HFFc6 (cell line): ENCODE data around the gene DOK7. TPM values are rescaled to one million over a fixed set of nuclear protein-coding genes. Genes with fewer than 3 reads are reported as not detected.

Experiments
- DNase-seq: peaks from one replicate; pipeline ENCODE4 v3.0.0-alpha.2; 2018
- H3K27ac Mint-ChIP-seq: 2 replicates; pipeline ENCODE4 v1.8.0; 2020; ENCODE audit warnings: mild to moderate bottlenecking, mixed read lengths
- H3K27me3 Mint-ChIP-seq: 2 replicates; pipeline ENCODE4 v1.8.0; 2021; ENCODE audit warnings: mild to moderate bottlenecking, moderate library complexity, mixed read lengths; ENCODE audit not compliant: insufficient read depth
- H3K36me3 Mint-ChIP-seq: 2 replicates; pipeline ENCODE4 v1.8.0; 2021; ENCODE audit warnings: low read depth, mixed read lengths
- H3K4me1 Mint-ChIP-seq: 2 replicates; pipeline ENCODE4 v1.8.0; 2020; ENCODE audit warnings: low read depth, mixed read lengths
- H3K4me3 Mint-ChIP-seq: 2 replicates; pipeline ENCODE4 v1.8.0; 2020; ENCODE audit warnings: mild to moderate bottlenecking, moderate library complexity, mixed read lengths
- H3K9me3 Mint-ChIP-seq: 2 replicates; pipeline ENCODE4 v1.8.0; 2020; ENCODE audit warnings: mild to moderate bottlenecking, mixed read lengths
- CTCF ChIP-seq: fragments of 200-600 bp; sonication (generic); IDR thresholded peaks from 2 replicates; pipeline ENCODE4 v1.5.0; 2021; ENCODE audit warnings: antibody characterized with exemption, mild to moderate bottlenecking
- total RNA-seq, 6 experiments: library from RNA; stranded (reverse); fragmentation: NEBNext Ultra II Directional; extraction: Animal tissue kit (Norgen Biotek cat#: 25700); gene quantifications; 2 replicates in 1 of 6; 3 replicates in 5 of 6; pipeline ENCODE4 v1.2.3, GENCODE V29; 2021

DOK7 gene
- total RNA-seq, 6 experiments from 2014 or later = not detected

- peaks cover 6% of the 10 kb centered on the region for H3K36me3 Mint-ChIP-seq
- TF ChIP-seq CTCF = no peak
- no peaks in the 10 kb centered on the region; the same call in 1 of the 2 replicates for H3K27me3 Mint-ChIP-seq
- H3K9me3 Mint-ChIP-seq = no peaks in the 10 kb centered on the region
- H3K4me3 Mint-ChIP-seq = no peak overlapping the region
- DNase-seq = no peak
- H3K27ac Mint-ChIP-seq = no peak overlapping the region
- no peaks in the 10 kb centered on the region for H3K4me1 Mint-ChIP-seq
These were observed 46.8 kb upstream of the DOK7 start for GRCh38 chr4:3416270-3416669.

- no peak for DNase-seq
- Mint-ChIP-seq H3K36me3 (peaks cover 6% of the 10 kb centered on the region), H3K4me3 (no peak overlapping the region), H3K4me1 (no peaks in the 10 kb centered on the region), H3K9me3 (no peaks in the 10 kb centered on the region), H3K27ac (no peak overlapping the region), H3K27me3 (no peaks in the 10 kb centered on the region; the same call in 1 of the 2 replicates)
- TF ChIP-seq CTCF = no peak
These were observed 46.3 kb upstream of the DOK7 start for GRCh38 chr4:3416821-3417221.

- Mint-ChIP-seq H3K27me3 (no peaks in the 10 kb centered on the region), H3K4me3 (no peak overlapping the region), H3K27ac (no peak overlapping the region), H3K9me3 (no peaks in the 10 kb centered on the region), H3K4me1 (no peaks in the 10 kb centered on the region), H3K36me3 (peaks cover 6% of the 10 kb centered on the region)
- no peak for TF ChIP-seq CTCF
- DNase-seq = no peak
These were observed 45.7 kb upstream of the DOK7 start for GRCh38 chr4:3417448-3417847.

- H3K36me3 Mint-ChIP-seq = peaks cover 6% of the 10 kb centered on the region
These were observed 44.9 kb upstream of the DOK7 start for GRCh38 chr4:3418029-3418762.

GRCh38 chr4:3419836-3420605 lies 43.1 kb upstream of the DOK7 start:
- peaks cover 6% of the 10 kb centered on the region for H3K36me3 Mint-ChIP-seq
- H3K4me1 Mint-ChIP-seq = no peaks in the 10 kb centered on the region
- peaks cover 2% of the 10 kb centered on the region; the same call in 1 of the 2 replicates for H3K27me3 Mint-ChIP-seq
- TF ChIP-seq CTCF = no peak
- H3K9me3 Mint-ChIP-seq = no peaks in the 10 kb centered on the region
- no peak for DNase-seq
- no peak overlapping the region for H3K27ac Mint-ChIP-seq
- no peak overlapping the region for H3K4me3 Mint-ChIP-seq

More at GRCh38 chr4:3418029-3418762, 44.9 kb upstream of the DOK7 start:
- Mint-ChIP-seq H3K9me3 (no peaks in the 10 kb centered on the region), H3K4me1 (no peaks in the 10 kb centered on the region), H3K27me3 (no peaks in the 10 kb centered on the region), H3K4me3 (no peak overlapping the region), H3K27ac (no peak overlapping the region)
- TF ChIP-seq CTCF = peak; percentile 48
- DNase-seq = no peak
